ENCODE data around the gene INTS4.
"Not testable (repeated sequence)": the region's sequence is repeated elsewhere in the genome, so short reads cannot be mapped to it uniquely, and the experiment has no call there.

- TF ChIP-seq, protein P1, sequence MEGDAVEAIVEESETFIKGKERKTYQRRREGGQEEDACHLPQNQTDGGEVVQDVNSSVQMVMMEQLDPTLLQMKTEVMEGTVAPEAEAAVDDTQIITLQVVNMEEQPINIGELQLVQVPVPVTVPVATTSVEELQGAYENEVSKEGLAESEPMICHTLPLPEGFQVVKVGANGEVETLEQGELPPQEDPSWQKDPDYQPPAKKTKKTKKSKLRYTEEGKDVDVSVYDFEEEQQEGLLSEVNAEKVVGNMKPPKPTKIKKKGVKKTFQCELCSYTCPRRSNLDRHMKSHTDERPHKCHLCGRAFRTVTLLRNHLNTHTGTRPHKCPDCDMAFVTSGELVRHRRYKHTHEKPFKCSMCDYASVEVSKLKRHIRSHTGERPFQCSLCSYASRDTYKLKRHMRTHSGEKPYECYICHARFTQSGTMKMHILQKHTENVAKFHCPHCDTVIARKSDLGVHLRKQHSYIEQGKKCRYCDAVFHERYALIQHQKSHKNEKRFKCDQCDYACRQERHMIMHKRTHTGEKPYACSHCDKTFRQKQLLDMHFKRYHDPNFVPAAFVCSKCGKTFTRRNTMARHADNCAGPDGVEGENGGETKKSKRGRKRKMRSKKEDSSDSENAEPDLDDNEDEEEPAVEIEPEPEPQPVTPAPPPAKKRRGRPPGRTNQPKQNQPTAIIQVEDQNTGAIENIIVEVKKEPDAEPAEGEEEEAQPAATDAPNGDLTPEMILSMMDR (optimal IDR thresholded peaks at IDR 0.05 in 1 of 3, IDR thresholded peaks at IDR 0.05 in 1 of 3, conservative IDR thresholded peaks at IDR 0.05 in 1 of 3; ENCODE audit: extremely low read depth in 1 of 3, insufficient read depth in 2 of 3, low read length in 3 of 3) = not testable (repeated sequence)
- not testable (repeated sequence) for TF ChIP-seq EZH2 (IDR thresholded peaks at IDR 0.05; ENCODE audit: low read length)
Observed at GRCh38 chr11:77891256-77891655, 103.2 kb downstream of the INTS4 start.
